NCI-H1105 treated with DMSO at 0.1 percent for 48 hours (cell line): Measurements from ENCODE around the gene TUFM.
"Not testable (repeated sequence)": the region's sequence is repeated elsewhere in the genome, so short reads cannot be mapped to it uniquely, and the experiment has no call there.

Experiments
- DNase-seq: peaks from one replicate; lab custom pipeline; 2025; lab: John Stamatoyannopoulos, UW

The TUFM gene

GRCh38 chr16:28838558-28838918 lies 7.6 kb downstream of the TUFM start:
- DNase-seq = no peak

GRCh38 chr16:28837672-28838557 lies 8.2 kb downstream of the TUFM start:
- DNase-seq = no peak

GRCh38 chr16:28836761-28837064 lies 9.4 kb downstream of the TUFM start:
- DNase-seq = no peak

GRCh38 chr16:28835864-28836760 lies 10.0 kb downstream of the TUFM start:
- DNase-seq = no peak

GRCh38 chr16:28834873-28835863 lies 11.0 kb downstream of the TUFM start:
- DNase-seq = no peak

GRCh38 chr16:28834349-28834748 lies 11.8 kb downstream of the TUFM start:
- DNase-seq = no peak

- DNase-seq = no peak
Observed at GRCh38 chr16:28830531-28830930, 15.6 kb downstream of the TUFM start.

GRCh38 chr16:28829747-28830146 lies 16.4 kb downstream of the TUFM start:
- no peak for DNase-seq

GRCh38 chr16:28826141-28826540 lies 20.0 kb downstream of the TUFM start:
- DNase-seq = no peak

GRCh38 chr16:28824717-28824973 lies 21.5 kb downstream of the TUFM start:
- DNase-seq = no peak

- peak; percentile 93 for DNase-seq
Observed at GRCh38 chr16:28823873-28824716, 22.1 kb downstream of the TUFM start.

- DNase-seq = no peak
Observed at GRCh38 chr16:28823291-28823872, 22.8 kb downstream of the TUFM start.

- peak; percentile 86 for DNase-seq
Observed at GRCh38 chr16:28822520-28823290, 23.4 kb downstream of the TUFM start, which contains the start of gene ATXN2L. TSS of gene ATXN2L (plus strand) at chr16:28822999. CDS start at chr16:28823260, 261 bp downstream.

GRCh38 chr16:28821874-28822519 lies 24.2 kb downstream of the TUFM start:
- DNase-seq = no peak

- not testable (repeated sequence) for DNase-seq
Observed at GRCh38 chr16:28820546-28820945, 25.6 kb downstream of the TUFM start.

- no peak for DNase-seq
Observed at GRCh38 chr16:28820016-28820415, 26.1 kb downstream of the TUFM start.

GRCh38 chr16:28807445-28808120 lies 38.6 kb downstream of the TUFM start:
- not testable (repeated sequence) for DNase-seq

- not testable (repeated sequence) for DNase-seq
Observed at GRCh38 chr16:28802235-28803019, 43.7 kb downstream of the TUFM start.
